Loucy (cell line): ENCODE measurements around the gene EPSTI1.
A peak's percentile ranks its signal among the peaks of the same experiment; 100 is the strongest.

Source experiments
- H2AFZ ChIP-seq: fragments of 200-600 bp; sonication (generic); 2 replicates; pipeline ENCODE4 v1.6.0; 2016; ENCODE audit warnings: antibody characterized with exemption, mild to moderate bottlenecking, low read length, moderate library complexity
- H3F3A ChIP-seq: fragments of 200-600 bp; 2 replicates; pipeline ENCODE4 v1.6.0; 2016; ENCODE audit warnings: antibody characterized with exemption, low read depth, mild to moderate bottlenecking
- H3K27me3 ChIP-seq: fragments of 200-600 bp; sonication (generic); 2 replicates; pipeline ENCODE4 v1.6.1; 2014; ENCODE audit warnings: low read length, mild to moderate bottlenecking; ENCODE audit not compliant: insufficient read depth, poor library complexity, severe bottlenecking
- H3K36me3 ChIP-seq: fragments of 200-600 bp; sonication (generic); 2 replicates; pipeline ENCODE4 v1.6.1; 2016; ENCODE audit warnings: low read length; ENCODE audit not compliant: insufficient read depth
- H3K4me1 ChIP-seq: fragments of 200-600 bp; sonication (generic); 2 replicates; pipeline ENCODE4 v1.5.1; 2014; ENCODE audit warnings: low read length, mild to moderate bottlenecking; ENCODE audit not compliant: insufficient read depth, poor library complexity, severe bottlenecking
- H3K4me2 ChIP-seq: fragments of 200-600 bp; sonication (generic); 2 replicates; pipeline ENCODE4 v1.6.0; 2014; ENCODE audit warnings: antibody characterized with exemption, low read length, low read depth, mild to moderate bottlenecking; ENCODE audit not compliant: poor library complexity, severe bottlenecking
- H3K4me3 ChIP-seq: fragments of 200-600 bp; sonication (generic); 2 replicates; pipeline ENCODE4 v1.5.1; 2014; ENCODE audit warnings: low read length, mild to moderate bottlenecking, mixed read lengths; ENCODE audit not compliant: poor library complexity, severe bottlenecking
- H3K79me2 ChIP-seq: fragments of 200-600 bp; sonication (generic); 2 replicates; pipeline ENCODE4 v1.6.1; 2014; ENCODE audit warnings: low read length; ENCODE audit not compliant: insufficient read depth
- H3K9ac ChIP-seq: fragments of 200-600 bp; sonication (generic); 2 replicates; pipeline ENCODE4 v1.6.0; 2014; ENCODE audit warnings: mild to moderate bottlenecking, low read depth, low read length, moderate library complexity; ENCODE audit not compliant: poor library complexity, severe bottlenecking
- H3K9me2 ChIP-seq: fragments of 200-600 bp; sonication (generic); replicated peaks from 2 replicates; pipeline ENCODE4 v1.6.1; 2016; ENCODE audit warnings: low read depth, low read length, mixed read lengths
- H3K9me3 ChIP-seq: fragments of 200-600 bp; sonication (generic); 2 replicates; pipeline ENCODE4 v1.6.1; 2014; ENCODE audit warnings: mild to moderate bottlenecking, antibody characterized with exemption, low read length, low read depth; ENCODE audit not compliant: insufficient read depth
- H4K20me1 ChIP-seq: fragments of 200-600 bp; sonication (generic); 2 replicates; pipeline ENCODE4 v1.6.0; 2014; ENCODE audit warnings: antibody characterized with exemption, low read length, mild to moderate bottlenecking; ENCODE audit not compliant: insufficient read depth, poor library complexity, severe bottlenecking
- CTCF ChIP-seq: fragments of 200-600 bp; sonication (generic); conservative IDR thresholded peaks from 2 replicates; pipeline ENCODE4 v1.5.1; 2014; ENCODE audit warnings: mild to moderate bottlenecking, antibody characterized with exemption, low read length
- EZH2phosphoT487 ChIP-seq: fragments of 200-600 bp; IDR thresholded peaks from 2 replicates; pipeline ENCODE4 v1.6.1; 2018; ENCODE audit warnings: antibody characterized with exemption, mild to moderate bottlenecking, moderate library complexity, borderline replicate concordance

The EPSTI1 gene

DNA sequence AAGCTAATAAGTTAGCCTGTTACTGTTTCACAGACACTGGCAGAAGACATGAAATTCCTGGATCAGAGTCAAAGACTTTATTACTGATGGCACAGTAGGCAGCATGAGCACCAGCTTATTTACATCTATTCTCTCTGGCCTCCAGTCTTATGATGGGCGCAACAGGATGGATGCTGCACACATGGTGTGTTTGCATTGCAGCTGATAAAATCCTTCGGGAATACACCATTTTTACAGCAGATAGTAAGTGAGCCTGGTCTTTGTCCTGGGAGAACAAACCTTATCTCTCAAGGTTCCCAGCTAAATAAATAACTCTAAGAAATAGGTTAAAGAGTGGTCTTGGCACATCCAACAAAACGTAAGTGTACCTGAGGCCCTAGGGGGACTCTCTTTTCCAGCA, 16.0 kb downstream of the EPSTI1 start:
- Histone ChIP-seq H3K9me2 (no peaks in the 10 kb centered on the region), H3K4me1 (peaks cover 13% of the 10 kb centered on the region), H3K79me2 (no peaks in the 10 kb centered on the region), H3K4me3 (no peak overlapping the region), H3F3A (no peaks in the 10 kb centered on the region), H4K20me1 (no peaks in the 10 kb centered on the region), H3K27me3 (no peaks in the 10 kb centered on the region), H3K9ac (no peak overlapping the region), H2AFZ (no peak overlapping the region), H3K4me2 (no peak overlapping the region), H3K9me3 (no peaks in the 10 kb centered on the region), H3K36me3 (no peaks in the 10 kb centered on the region)
- TF ChIP-seq CTCF (no peak), EZH2phosphoT487 (no peak)

DNA sequence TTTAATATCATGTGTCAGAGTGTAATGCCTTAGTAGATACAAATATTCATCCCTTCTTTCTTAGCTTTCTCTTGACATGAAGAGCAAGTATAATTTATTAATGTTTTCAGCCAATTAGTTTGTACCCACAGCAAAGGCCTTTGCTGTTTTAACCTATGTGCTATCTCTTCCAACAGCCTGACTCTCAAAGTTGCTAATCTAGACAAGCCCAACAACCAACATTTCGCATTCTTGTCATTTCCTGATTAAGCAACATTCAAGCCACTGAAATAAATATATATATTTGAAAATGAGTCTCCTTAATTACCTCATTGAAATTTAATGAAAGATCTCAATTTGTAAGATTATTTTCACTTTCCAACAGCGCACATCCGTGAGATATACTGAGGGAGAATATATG, 18.5 kb downstream of the EPSTI1 start:
- H4K20me1 ChIP-seq = no peaks in the 10 kb centered on the region
- no peaks in the 10 kb centered on the region for H3K36me3 ChIP-seq
- no peaks in the 10 kb centered on the region for H3K9me2 ChIP-seq
- no peak overlapping the region for H3K4me2 ChIP-seq
- H3K4me3 ChIP-seq = no peak overlapping the region
- peaks cover 21% of the 10 kb centered on the region for H3K4me1 ChIP-seq
- no peaks in the 10 kb centered on the region for H3K27me3 ChIP-seq
- H3K9ac ChIP-seq = no peak overlapping the region
- no peaks in the 10 kb centered on the region for H3K79me2 ChIP-seq
- H3F3A ChIP-seq = no peaks in the 10 kb centered on the region
- no peak overlapping the region for H2AFZ ChIP-seq
- TF ChIP-seq EZH2phosphoT487 = no peak
- no peak for TF ChIP-seq CTCF
- no peaks in the 10 kb centered on the region for H3K9me3 ChIP-seq

- Histone ChIP-seq H3K4me1 (peaks cover 21% of the 10 kb centered on the region), H3K9me2 (no peaks in the 10 kb centered on the region), H3F3A (no peaks in the 10 kb centered on the region), H3K79me2 (no peaks in the 10 kb centered on the region), H2AFZ (peak overlapping the region; percentile 48; the same call in 1 of the 2 replicates), H3K9me3 (no peaks in the 10 kb centered on the region), H3K27me3 (no peaks in the 10 kb centered on the region), H4K20me1 (no peaks in the 10 kb centered on the region), H3K9ac (no peak overlapping the region), H3K4me3 (no peak overlapping the region), H3K36me3 (no peaks in the 10 kb centered on the region), H3K4me2 (peak overlapping the region; percentile 37)
- TF ChIP-seq EZH2phosphoT487 (no peak), CTCF (no peak)
These were observed 20.2 kb downstream of the EPSTI1 start for GRCh38 chr13:42971691-42972347.
